SK-N-SH (cell line): ENCODE data around the gene F5. TPM values are rescaled to one million over a fixed set of nuclear protein-coding genes. Genes with fewer than 3 reads are reported as not detected.

Experiments used
- CTCF ChIA-PET: fragments of 300-600, 350-600 bp; formaldehyde crosslinking; extraction: SDS; loops from one replicate; lab custom pipeline; 2021; lab: Yijun Ruan, JAX
- POLR2A ChIA-PET: fragments of 350-600 bp; sonication (Branson Sonifier 250); formaldehyde crosslinking; extraction: SDS; loops from one replicate; lab custom pipeline; 2020; ENCODE audit warnings: antibody characterized with exemption, inconsistent platforms; lab: Yijun Ruan, JAX
- DNase-seq: peaks from one replicate; pipeline ENCODE4 v3.0.0; 2012
- H2AFZ ChIP-seq: fragments of 200-600 bp; sonication (generic); 2 replicates; pipeline ENCODE4 v1.8.1; 2016; ENCODE audit warnings: antibody characterized with exemption, mild to moderate bottlenecking, low read depth
- H3F3A ChIP-seq: fragments of 200-600 bp; sonication (generic); replicated peaks from 2 replicates; pipeline ENCODE3; 2016; ENCODE audit warnings: antibody characterized with exemption, mild to moderate bottlenecking; ENCODE audit not compliant: insufficient read depth
- H3K27ac ChIP-seq, 2 experiments: fragments of 200-500 bp in 1 of 2; fragments of 200-600 bp in 1 of 2; sonication (Bioruptor generic) in 1 of 2; sonication (generic), shearing (Covaris generic) in 1 of 2; 2 replicates each; pipeline versions ENCODE4 v1.5.1 to v1.6.1; 2014 to 2016; ENCODE audit warnings: low read depth in 2 of 2, inconsistent platforms in 1 of 2, low read length in 1 of 2, mild to moderate bottlenecking in 1 of 2, mixed read lengths in 1 of 2
- H3K27me3 ChIP-seq: fragments of 200-600 bp; sonication (generic), shearing (Covaris generic); 2 replicates; pipeline ENCODE4 v1.6.1; 2016; ENCODE audit warnings: mixed run types; ENCODE audit not compliant: insufficient read depth
- H3K36me3 ChIP-seq, 2 experiments: fragments of 200-500 bp in 1 of 2; fragments of 200-600 bp in 1 of 2; sonication (Bioruptor generic) in 1 of 2; sonication (generic) in 1 of 2; replicated peaks in 1 of 2; 2 replicates each; pipeline versions ENCODE3 to v1.5.1; 2014 to 2016; ENCODE audit warnings: low read length in 1 of 2, mild to moderate bottlenecking in 1 of 2; ENCODE audit not compliant: insufficient read depth in 2 of 2, control insufficient read depth in 1 of 2
- H3K4me1 ChIP-seq, 2 experiments: fragments of 200-500 bp in 1 of 2; fragments of 200-600 bp in 1 of 2; sonication (Bioruptor generic) in 1 of 2; sonication (generic), shearing (Covaris generic) in 1 of 2; 2 replicates each; pipeline versions ENCODE4 v1.5.1 to v1.6.1; 2014 to 2016; ENCODE audit warnings: low read depth in 1 of 2, low read length in 1 of 2, mixed run types in 1 of 2; ENCODE audit not compliant: insufficient read depth in 2 of 2, control insufficient read depth in 1 of 2
- H3K4me2 ChIP-seq: fragments of 200-600 bp; sonication (generic), shearing (Covaris generic); 2 replicates; pipeline ENCODE4 v1.6.1; 2017; ENCODE audit warnings: mixed run types
- H3K4me3 ChIP-seq, 2 experiments: fragments of 200-500 bp in 1 of 2; fragments of 200-600 bp in 1 of 2; sonication (Bioruptor generic) in 1 of 2; sonication (generic), shearing (Covaris generic) in 1 of 2; 2 replicates each; pipeline versions ENCODE4 v1.5.1 to v1.8.1; 2014 to 2016; ENCODE audit warnings: low read depth in 2 of 2, inconsistent platforms in 1 of 2, low read length in 1 of 2, mild to moderate bottlenecking in 1 of 2, mixed read lengths in 1 of 2, moderate library complexity in 1 of 2
- H3K79me2 ChIP-seq: fragments of 200-600 bp; sonication (generic); 2 replicates; pipeline ENCODE4 v1.8.1; 2017; ENCODE audit warnings: mild to moderate bottlenecking; ENCODE audit not compliant: insufficient read depth
- H3K9ac ChIP-seq: fragments of 200-600 bp; sonication (generic); 2 replicates; pipeline ENCODE4 v1.6.1; 2017; ENCODE audit warnings: mixed run types
- H3K9me2 ChIP-seq: fragments of 200-600 bp; sonication (generic); 2 replicates; pipeline ENCODE4 v1.6.1; 2017; ENCODE audit warnings: mixed run types
- H3K9me3 ChIP-seq: fragments of 200-600 bp; sonication (generic); 2 replicates; pipeline ENCODE4 v1.6.1; 2017; ENCODE audit warnings: mixed run types, mild to moderate bottlenecking, moderate library complexity
- H4K20me1 ChIP-seq: fragments of 200-600 bp; sonication (generic); 2 replicates; pipeline ENCODE4 v1.6.1; 2017; ENCODE audit warnings: mild to moderate bottlenecking, mixed run types; ENCODE audit not compliant: insufficient read depth
- JUND ChIP-seq: IDR thresholded peaks from 2 replicates; pipeline ENCODE4 v1.4.0; 2012
- PBX3 ChIP-seq: IDR thresholded peaks from 2 replicates; pipeline ENCODE4; 2012
- POLR2AphosphoS5 ChIP-seq: IDR thresholded peaks from 2 replicates; pipeline ENCODE4 v1.6.1; 2012; ENCODE audit warnings: low read depth, low read length
- REST ChIP-seq: IDR thresholded peaks from 2 replicates; pipeline ENCODE4 v1.6.1; 2012; ENCODE audit warnings: mild to moderate bottlenecking, low read depth, low read length, moderate library complexity
- RFX5 ChIP-seq: IDR thresholded peaks from 2 replicates; pipeline ENCODE4 v1.6.1; 2012; ENCODE audit warnings: mild to moderate bottlenecking, improper control_type of control experiment, low read length
- RXRA ChIP-seq: IDR thresholded peaks from 2 replicates; pipeline ENCODE4 v1.4.0; 2012; ENCODE audit warnings: low read depth, mild to moderate bottlenecking, borderline replicate concordance
- WGBS: methylation state at CpG from one replicate; pipeline ENCODE4 v1.1.6; 2017; ENCODE audit warnings: low lambda C conversion rate; 5-methylcytosine and 5-hydroxymethylcytosine counted together
- polyA plus RNA-seq, 3 experiments: library from polyadenylated mRNA; depleted of rRNA; stranded (reverse); fragments of >200 nt; gene quantifications; 2 replicates each; pipeline ENCODE4 v1.2.3, GENCODE V29; 2012

Gene F5
- polyA plus RNA-seq, 1 of the 3 experiments (the other 2 are of a cell fraction) = under 0.01 TPM

- no peaks in the 10 kb centered on the region for H3K79me2 ChIP-seq
- H3K36me3 ChIP-seq = no peaks in the 10 kb centered on the region
- H3K9ac ChIP-seq = no peak overlapping the region
- DNase-seq = no peak
- H3K27ac ChIP-seq = no peak overlapping the region
- no peaks in the 10 kb centered on the region for H4K20me1 ChIP-seq
- CTCF ChIA-PET = interaction anchor here (1.0 to 1.8 kb wide), 5 partner anchors 10 to 214 kb away, joined by 3 to 7 read pairs (median 3); partner anchors contain the start of gene F5
- no peaks in the 10 kb centered on the region for H3K9me3 ChIP-seq
- no peaks in the 10 kb centered on the region for H3K9me2 ChIP-seq
- peak; percentile 98 for TF ChIP-seq REST
- no peak for TF ChIP-seq RFX5
- H3K4me2 ChIP-seq = no peak overlapping the region
- POLR2A ChIA-PET = no interaction called here
- no peak overlapping the region for H3K4me3 ChIP-seq
- 5% methylated on average over 2 of the region's 3 CpGs for WGBS
- H2AFZ ChIP-seq = no peak overlapping the region
- no peaks in the 10 kb centered on the region for H3K4me1 ChIP-seq
- H3F3A ChIP-seq = no peaks in the 10 kb centered on the region
- H3K27me3 ChIP-seq = no peaks in the 10 kb centered on the region; the same call in 1 of the 2 replicates
Measured at GRCh38 chr1:169595764-169596711, 9.8 kb upstream of the F5 start.

DNA sequence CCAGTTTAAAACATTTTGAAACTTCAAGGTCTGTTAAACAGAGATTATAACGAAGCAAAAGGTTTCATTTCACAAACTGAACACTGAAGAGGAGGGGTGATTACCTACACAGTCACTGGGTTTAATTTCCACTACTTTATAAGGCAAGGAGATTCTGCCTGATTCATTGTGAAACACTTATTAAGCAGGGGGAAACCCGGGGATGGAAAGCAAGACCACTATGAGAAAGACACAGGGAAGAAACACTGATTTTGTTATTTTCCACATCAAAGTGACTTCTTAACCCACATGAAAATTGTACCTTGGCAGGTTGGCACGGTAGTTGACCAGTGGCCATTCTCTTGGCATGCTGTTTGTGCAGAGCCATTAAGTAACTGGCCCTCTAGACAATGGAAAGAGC lies 8.1 kb upstream of the F5 start:
- Histone ChIP-seq H3K4me3 (no peak overlapping the region), H3K9ac (no peak overlapping the region), H3K4me1 (no peaks in the 10 kb centered on the region), H3K27ac (no peak overlapping the region), H3K79me2 (no peaks in the 10 kb centered on the region), H2AFZ (no peak overlapping the region), H3K36me3 (no peaks in the 10 kb centered on the region), H3K9me3 (no peaks in the 10 kb centered on the region), H3K4me2 (no peak overlapping the region), H3K9me2 (no peaks in the 10 kb centered on the region), H3K27me3 (peaks cover 7% of the 10 kb centered on the region; the same call in 1 of the 2 replicates), H3F3A (no peaks in the 10 kb centered on the region), H4K20me1 (no peaks in the 10 kb centered on the region)
- 0% methylated on average over 3 of the region's 3 CpGs for WGBS
- no peak for TF ChIP-seq JUND
- TF ChIP-seq POLR2AphosphoS5 = no peak
- TF ChIP-seq RXRA = no peak
- no peak for TF ChIP-seq PBX3
- CTCF ChIA-PET = interaction anchor here (0.8 kb wide), 1 partner anchor 8 kb away, joined by 3 read pairs; the partner anchor contains the start of gene F5
- DNase-seq = no peak
- POLR2A ChIA-PET = no interaction called here
